ENCODE measurements around the gene FLYWCH1. TPM values are rescaled to one million over a fixed set of nuclear protein-coding genes. Genes with fewer than 3 reads are reported as not detected.
"Not testable (repeated sequence)": the region's sequence is repeated elsewhere in the genome, so short reads cannot be mapped to it uniquely, and the experiment has no call there.

The FLYWCH1 gene
- total RNA-seq, 1 donor from 2014 or later = 63.9 TPM

GRCh38 chr16:2904922-2905240 is 6.8 kb upstream of the FLYWCH1 start:
- H3K27ac Mint-ChIP-seq = peak overlapping the region; percentile 92
- peak overlapping the region; percentile 98 for H3K4me3 Mint-ChIP-seq
- DNase-seq = no peak
- no peaks in the 10 kb centered on the region for H3K9me3 Mint-ChIP-seq
- no peaks in the 10 kb centered on the region for H3K36me3 Mint-ChIP-seq (ENCODE audit: low read depth)
- peaks cover 17% of the 10 kb centered on the region for H3K4me1 Mint-ChIP-seq
- H3K27me3 Mint-ChIP-seq = no peaks in the 10 kb centered on the region
- intact Hi-C loops (cut with micrococcal nuclease) = loop anchor here (1.0 kb wide), 2 partner anchors 14 to 22 kb away; partner anchors contain the start of gene FLYWCH2

DNA sequence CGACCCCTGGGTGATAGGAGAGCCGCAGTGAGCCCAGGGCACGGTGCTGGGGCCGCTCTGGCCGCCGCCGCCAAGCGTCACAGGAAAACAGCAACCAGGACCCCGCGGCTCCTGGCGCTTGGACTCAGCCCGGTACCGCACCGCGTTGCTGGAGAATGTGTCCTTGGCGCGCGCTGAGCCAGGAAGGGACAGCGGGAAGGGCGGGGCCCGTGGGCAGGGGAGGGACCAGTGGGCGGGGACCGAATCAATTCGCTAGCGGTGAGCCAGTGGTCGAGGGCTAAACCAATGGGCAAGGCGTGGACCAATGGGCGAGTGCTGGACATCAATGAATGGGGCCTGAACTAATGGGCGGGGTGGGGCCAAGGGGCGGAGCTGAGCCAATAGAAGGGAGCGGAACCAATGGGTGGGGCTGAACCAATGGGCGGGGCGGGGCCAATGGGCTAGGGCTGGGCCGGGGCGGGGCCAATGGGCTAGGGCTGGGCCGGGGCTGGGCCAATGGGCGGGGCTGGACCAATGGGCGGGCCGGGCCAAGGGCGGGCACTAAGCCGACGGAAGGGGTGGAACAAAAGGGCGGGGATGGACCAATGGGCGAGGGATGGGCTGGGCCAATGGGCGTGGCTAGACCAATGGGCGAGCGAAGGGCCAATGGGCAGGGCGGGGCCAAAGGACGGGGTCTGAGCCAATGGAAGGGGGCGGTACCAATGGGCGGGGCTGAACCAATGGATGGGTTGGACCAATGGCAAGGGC is 6.3 kb upstream of the FLYWCH1 start:
- Mint-ChIP-seq H3K4me1 (peaks cover 17% of the 10 kb centered on the region), H3K27ac (peak overlapping the region; percentile 92), H3K27me3 (peaks cover 2% of the 10 kb centered on the region), H3K9me3 (no peaks in the 10 kb centered on the region), H3K4me3 (peak overlapping the region; percentile 98), H3K36me3 (ENCODE audit: low read depth) (no peaks in the 10 kb centered on the region)
- intact Hi-C loops (cut with micrococcal nuclease) = loop anchor here (1.0 kb wide), 1 partner anchor 22 kb away; the partner anchor contains the start of gene FLYWCH2
- peak; percentile 99 for DNase-seq

- peaks cover 2% of the 10 kb centered on the region for H3K27me3 Mint-ChIP-seq
- H3K27ac Mint-ChIP-seq = peak overlapping the region; percentile 71
- no peaks in the 10 kb centered on the region for H3K36me3 Mint-ChIP-seq (ENCODE audit: low read depth)
- intact Hi-C loops (cut with micrococcal nuclease) = loop anchor here (1.0 kb wide), 1 partner anchor 23 kb away; the partner anchor contains the start of gene FLYWCH2
- H3K4me1 Mint-ChIP-seq = peaks cover 17% of the 10 kb centered on the region
- no peak for DNase-seq
- no peaks in the 10 kb centered on the region for H3K9me3 Mint-ChIP-seq
- H3K4me3 Mint-ChIP-seq = peak overlapping the region; percentile 98
These were observed 5.7 kb upstream of the FLYWCH1 start for GRCh38 chr16:2905988-2906387.

DNA sequence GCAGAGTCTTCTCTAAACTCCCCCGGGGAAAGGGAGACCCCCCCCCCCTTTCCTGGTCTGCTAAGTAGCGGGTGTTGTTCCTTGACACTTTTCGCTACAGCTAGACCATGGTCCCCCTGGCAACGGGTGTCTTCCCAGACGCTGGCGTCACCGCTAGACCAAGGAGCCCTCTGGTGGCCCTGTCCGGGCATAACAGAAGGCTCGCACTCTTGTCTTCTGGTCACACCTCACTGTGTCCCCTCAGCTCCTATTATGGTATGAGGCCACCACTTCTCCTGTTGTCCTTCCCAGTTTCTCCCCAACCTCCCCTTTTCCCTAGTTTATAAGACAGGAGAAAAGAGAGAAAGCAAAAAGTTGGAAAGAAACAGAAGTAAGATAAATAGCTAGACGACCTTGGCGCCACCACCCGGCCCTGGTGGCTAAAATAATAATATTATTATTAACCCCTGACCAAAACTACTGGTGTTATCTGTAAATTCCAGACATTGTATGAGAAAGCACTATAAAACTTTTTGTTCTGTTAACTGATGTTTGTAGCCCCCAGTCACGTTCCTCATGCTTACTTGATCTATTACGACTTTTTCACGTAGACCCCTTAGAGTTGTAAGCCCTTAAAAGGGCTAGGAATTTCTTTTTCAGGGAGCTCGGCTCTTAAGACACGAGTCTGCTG is 4.5 kb upstream of the FLYWCH1 start:
- DNase-seq = peak; percentile 88
- Mint-ChIP-seq H3K4me1 (peaks cover 22% of the 10 kb centered on the region), H3K4me3 (peak overlapping the region; percentile 23)
- intact Hi-C loops (cut with micrococcal nuclease); H3K27ac Mint-ChIP-seq; H3K27me3 Mint-ChIP-seq; H3K36me3 Mint-ChIP-seq (ENCODE audit: low read depth); H3K9me3 Mint-ChIP-seq: not testable (repeated sequence)

DNA sequence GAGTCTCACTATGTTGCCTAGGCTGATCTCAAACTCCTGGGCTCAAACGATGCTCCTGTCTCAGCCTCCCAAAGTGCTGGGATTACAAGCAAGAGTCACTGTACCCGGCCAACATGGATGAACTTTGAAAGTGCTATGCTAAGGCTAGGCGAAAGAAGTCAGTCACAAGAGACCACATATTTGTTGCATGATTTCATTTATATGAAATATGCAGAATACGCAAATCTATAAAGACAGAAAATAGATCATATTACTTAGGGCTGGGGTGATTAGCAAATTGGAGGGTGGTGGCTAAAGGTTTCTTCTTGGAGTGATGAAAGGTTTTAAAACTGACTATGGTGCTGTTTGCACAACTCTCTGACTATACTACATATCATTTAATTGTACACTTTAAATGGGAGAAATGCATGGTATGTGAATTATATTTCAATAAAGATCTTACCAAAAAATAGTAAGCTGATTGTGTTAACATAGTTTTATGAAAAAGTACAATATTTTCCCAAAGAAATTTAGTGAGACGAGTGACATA is 1.2 kb upstream of the FLYWCH1 start:
- Mint-ChIP-seq H3K27me3 (peaks cover 5% of the 10 kb centered on the region), H3K4me3 (no peak overlapping the region), H3K27ac (no peak overlapping the region), H3K9me3 (no peaks in the 10 kb centered on the region), H3K36me3 (ENCODE audit: low read depth) (peaks cover 13% of the 10 kb centered on the region), H3K4me1 (peaks cover 30% of the 10 kb centered on the region)
- intact Hi-C loops (cut with micrococcal nuclease) = loop anchor here (2.0 to 5.0 kb wide), 2 partner anchors 16 to 52 kb away; partner anchors contain the start of gene KREMEN2
- DNase-seq = no peak

DNA sequence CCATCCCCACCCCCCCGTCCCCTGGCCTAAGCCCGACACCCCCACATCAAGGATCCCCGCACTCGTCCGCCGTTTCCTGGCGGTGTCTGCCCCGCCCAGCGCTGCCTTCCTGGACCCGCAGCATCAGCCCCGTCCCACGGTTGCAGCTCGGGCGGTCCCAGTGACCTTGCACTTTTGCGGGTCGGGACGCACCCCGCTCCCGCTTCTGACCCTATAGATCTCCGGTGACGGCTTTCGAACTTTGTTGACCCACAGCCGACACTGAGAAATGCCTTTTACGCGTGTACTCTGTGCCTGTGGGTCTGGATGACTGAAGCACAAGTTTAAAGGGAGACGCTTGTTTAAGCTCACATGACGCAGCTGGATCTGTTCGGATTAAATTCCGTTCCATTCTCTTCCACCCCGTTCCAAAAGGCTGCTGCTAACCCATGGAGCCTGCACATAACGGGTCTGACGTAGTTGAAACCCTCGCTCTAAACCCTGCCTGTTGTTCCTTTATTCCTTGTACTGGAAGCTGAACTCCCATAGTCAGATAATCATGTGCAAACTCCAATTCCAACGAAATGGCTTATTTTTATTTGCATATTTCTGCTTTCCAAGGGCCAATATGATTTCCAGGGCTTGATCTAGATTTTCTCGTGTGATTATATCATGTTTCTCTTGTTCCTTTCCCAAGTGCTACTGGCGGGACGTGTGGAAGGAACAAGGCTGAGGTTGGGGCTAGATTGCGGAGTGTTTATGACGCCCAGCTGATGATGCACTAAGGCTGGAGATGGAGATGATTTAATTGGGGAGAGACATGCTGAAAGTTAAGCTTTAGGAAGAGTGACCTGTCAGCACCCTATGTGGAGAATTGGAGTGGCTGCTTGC is 834 bp downstream of the FLYWCH1 start:
- Mint-ChIP-seq H3K36me3 (ENCODE audit: low read depth) (peaks cover 15% of the 10 kb centered on the region), H3K27ac (peak overlapping the region; percentile 88), H3K4me1 (peaks cover 22% of the 10 kb centered on the region), H3K9me3 (no peaks in the 10 kb centered on the region), H3K27me3 (peaks cover 5% of the 10 kb centered on the region), H3K4me3 (peak overlapping the region; percentile 95)
- intact Hi-C loops (cut with micrococcal nuclease) = loop anchor here (5.0 kb wide), 1 partner anchor 50 kb away; the partner anchor contains the start of gene KREMEN2
- peak; percentile 86 for DNase-seq

- Mint-ChIP-seq H3K4me3 (peak overlapping the region; percentile 95), H3K36me3 (ENCODE audit: low read depth) (peaks cover 17% of the 10 kb centered on the region), H3K4me1 (peaks cover 22% of the 10 kb centered on the region), H3K27ac (no peak overlapping the region), H3K9me3 (no peaks in the 10 kb centered on the region), H3K27me3 (peaks cover 5% of the 10 kb centered on the region)
- intact Hi-C loops (cut with micrococcal nuclease) = loop anchor here (5.0 kb wide), 1 partner anchor 49 kb away; the partner anchor contains the start of gene KREMEN2
- DNase-seq = no peak
These were observed 1.9 kb downstream of the FLYWCH1 start for GRCh38 chr16:2913603-2914002.

DNA sequence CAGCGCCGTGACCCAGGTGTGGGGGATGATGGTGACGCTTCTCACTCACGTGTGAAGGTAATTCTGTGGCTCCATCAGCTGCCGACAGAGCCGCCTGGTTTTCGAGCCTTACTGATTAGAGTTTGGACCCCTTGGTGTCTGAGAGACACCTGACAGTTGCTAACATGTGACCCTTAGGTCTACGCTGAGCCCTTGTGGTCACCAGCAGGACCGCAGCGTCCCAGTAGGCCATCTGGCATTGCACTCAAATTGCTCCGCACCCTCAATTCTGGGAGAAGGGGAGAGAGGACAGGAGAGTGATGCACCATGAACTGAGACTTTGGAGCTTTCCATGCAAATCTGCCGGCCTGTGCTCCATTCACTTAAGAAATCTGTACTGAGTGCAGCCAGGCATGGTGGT is 2.5 kb downstream of the FLYWCH1 start:
- H3K27ac Mint-ChIP-seq = no peak overlapping the region
- intact Hi-C loops (cut with micrococcal nuclease) = loop anchor here (5.0 kb wide), 1 partner anchor 48 kb away; the partner anchor contains the start of gene KREMEN2
- H3K4me3 Mint-ChIP-seq = peak overlapping the region; percentile 20
- H3K36me3 Mint-ChIP-seq (ENCODE audit: low read depth) = peaks cover 17% of the 10 kb centered on the region
- H3K4me1 Mint-ChIP-seq = peaks cover 22% of the 10 kb centered on the region
- no peaks in the 10 kb centered on the region for H3K9me3 Mint-ChIP-seq
- H3K27me3 Mint-ChIP-seq = peaks cover 5% of the 10 kb centered on the region
- DNase-seq = no peak

GRCh38 chr16:2915196-2915929 is 3.6 kb downstream of the FLYWCH1 start:
- Mint-ChIP-seq H3K9me3 (no peaks in the 10 kb centered on the region), H3K4me1 (peaks cover 28% of the 10 kb centered on the region), H3K4me3 (no peak overlapping the region), H3K27ac (peak overlapping the region; percentile 34), H3K27me3 (peaks cover 4% of the 10 kb centered on the region), H3K36me3 (ENCODE audit: low read depth) (peaks cover 19% of the 10 kb centered on the region)
- intact Hi-C loops (cut with micrococcal nuclease) = no loop called here
- no peak for DNase-seq

- intact Hi-C loops (cut with micrococcal nuclease) = loop anchor here (1.0 kb wide), 2 partner anchors 15 to 44 kb away; no protein-coding TSS in a partner anchor
- H3K4me1 Mint-ChIP-seq = peaks cover 8% of the 10 kb centered on the region
- H3K27ac Mint-ChIP-seq = peak overlapping the region; percentile 38
These were observed 8.0 kb downstream of the FLYWCH1 start for GRCh38 chr16:2919511-2920255.

GRCh38 chr16:2923481-2923880 is 11.8 kb downstream of the FLYWCH1 start:
- Mint-ChIP-seq H3K9me3 (no peaks in the 10 kb centered on the region), H3K4me1 (peaks cover 22% of the 10 kb centered on the region), H3K4me3 (no peak overlapping the region), H3K27me3 (no peaks in the 10 kb centered on the region), H3K36me3 (ENCODE audit: low read depth) (peaks cover 10% of the 10 kb centered on the region), H3K27ac (no peak overlapping the region)
- DNase-seq = no peak
- intact Hi-C loops (cut with micrococcal nuclease) = no loop called here

More at GRCh38 chr16:2919511-2920255, 8.0 kb downstream of the FLYWCH1 start:
- H3K9me3 Mint-ChIP-seq = no peaks in the 10 kb centered on the region
- H3K36me3 Mint-ChIP-seq (ENCODE audit: low read depth) = peaks cover 16% of the 10 kb centered on the region
- DNase-seq = peak; percentile 91
- no peak overlapping the region for H3K4me3 Mint-ChIP-seq
- H3K27me3 Mint-ChIP-seq = no peaks in the 10 kb centered on the region
